HepG2 (cell line): Measurements from ENCODE around the gene DCTN2. TPM values are rescaled to one million over a fixed set of nuclear protein-coding genes. Genes with fewer than 3 reads are reported as not detected.

Experiments
- ADNP ChIP-seq: sonication (generic); formaldehyde crosslinking; IDR thresholded peaks from 2 replicates; pipeline ENCODE4 v1.4.0; 2020; ENCODE audit warnings: missing genetic modification reagents
- BRF2 ChIP-seq: sonication (generic); formaldehyde crosslinking; IDR thresholded peaks from 2 replicates; pipeline ENCODE4 v1.8.1; 2022; ENCODE audit warnings: mild to moderate bottlenecking, missing genetic modification reagents
- CERS6 ChIP-seq: sonication (generic); formaldehyde crosslinking; IDR thresholded peaks from 2 replicates; pipeline ENCODE4 v1.5.0; 2020; ENCODE audit warnings: missing genetic modification reagents
- DRAP1 ChIP-seq: IDR thresholded peaks from 2 replicates; pipeline ENCODE4 v1.6.1; 2016; ENCODE audit warnings: missing genetic modification reagents, missing compliant biosample characterization
- ESRRA ChIP-seq: sonication (generic); formaldehyde crosslinking; IDR thresholded peaks from 2 replicates; pipeline ENCODE4 v1.5.1; 2020; ENCODE audit warnings: mild to moderate bottlenecking, low read depth, missing genetic modification reagents
- FOXM1 ChIP-seq: sonication (generic); formaldehyde crosslinking; IDR thresholded peaks from 2 replicates; pipeline ENCODE4 v1.5.0; 2020; ENCODE audit warnings: missing genetic modification reagents
- NFKBIZ ChIP-seq: IDR thresholded peaks from 2 replicates; pipeline ENCODE4 v1.6.1; 2018; ENCODE audit warnings: missing genetic modification reagents, missing compliant biosample characterization
- PHF21A ChIP-seq: sonication (generic); formaldehyde crosslinking; IDR thresholded peaks from 2 replicates; pipeline ENCODE4 v1.5.0; 2020; ENCODE audit warnings: mild to moderate bottlenecking, missing genetic modification reagents
- SNAPC2 ChIP-seq: sonication (generic); formaldehyde crosslinking; IDR thresholded peaks from 2 replicates; pipeline ENCODE4 v1.8.1; 2022; ENCODE audit warnings: mild to moderate bottlenecking, missing genetic modification reagents
- SYNCRIP ChIP-seq: fragments of 200-400 bp; formaldehyde crosslinking; IDR thresholded peaks from 2 replicates; pipeline ENCODE4 v1.6.1; 2018; ENCODE audit warnings: mild to moderate bottlenecking, low read depth, low read length; ENCODE audit not compliant: insufficient read depth
- XRCC5 ChIP-seq: fragments of 200-400 bp; formaldehyde crosslinking; optimal IDR thresholded peaks from 2 replicates; pipeline ENCODE3; 2017; ENCODE audit warnings: mild to moderate bottlenecking, low read length
- ZNF33B ChIP-seq: sonication (generic); formaldehyde crosslinking; IDR thresholded peaks from 2 replicates; pipeline ENCODE4 v1.5.1; 2020; ENCODE audit warnings: mild to moderate bottlenecking, missing genetic modification reagents
- ZNF570 ChIP-seq: sonication (generic); formaldehyde crosslinking; IDR thresholded peaks from 2 replicates; pipeline ENCODE4 v1.4.0; 2020; ENCODE audit warnings: mild to moderate bottlenecking, missing genetic modification reagents, borderline replicate concordance
- ZNF646 ChIP-seq: sonication (generic); formaldehyde crosslinking; IDR thresholded peaks from 2 replicates; pipeline ENCODE4 v1.9.0; 2021; ENCODE audit warnings: mild to moderate bottlenecking, missing genetic modification reagents
- ZNF703 ChIP-seq: sonication (generic); formaldehyde crosslinking; IDR thresholded peaks from 2 replicates; pipeline ENCODE4 v1.5.1; 2020; ENCODE audit warnings: missing genetic modification reagents, mild to moderate bottlenecking, moderate library complexity, borderline replicate concordance
- ZSCAN5A ChIP-seq: sonication (generic); formaldehyde crosslinking; IDR thresholded peaks from 2 replicates; pipeline ENCODE4 v1.8.0; 2022; ENCODE audit warnings: mild to moderate bottlenecking, missing genetic modification reagents, borderline replicate concordance
- polyA plus RNA-seq, 8 experiments: library from polyadenylated mRNA; depleted of rRNA in 3 of 8; stranded (reverse) in 7 of 8; unstranded in 1 of 8; fragments of >200 nt; fragmentation: Illumina TruSeq in 4 of 8; extraction: Trizol in 4 of 8; gene quantifications; 2 replicates each; pipeline versions ENCODE4 v1.2.1 to v1.2.3, GENCODE V29; 2011 to 2016; ENCODE audit warnings: low read depth in 4 of 8, missing spikeins in 1 of 8, mixed read lengths in 1 of 8; ENCODE audit not compliant: insufficient read depth in 1 of 8
- total RNA-seq, 5 experiments: library from RNA; depleted of rRNA; stranded (reverse); fragments of >200 nt; fragmentation: Illumina TruSeq; extraction: Trizol; gene quantifications; 2 replicates each; pipeline ENCODE4 v1.2.3, GENCODE V29; 2016; ENCODE audit warnings: low read depth in 1 of 5

DCTN2 gene
- total and polyA plus RNA-seq, 2 of the 13 experiments (the other 11 are each of a cell fraction or from before 2014, with no cell fraction given): 72.0 to 77.4 TPM

GRCh38 chr12:57579677-57580465 is 32.9 kb upstream of the DCTN2 start (continued):
- no peak for TF ChIP-seq ZNF33B
- 0 out of 2 replicates have a peak, but pooled peaks have one; percentile 47 for TF ChIP-seq ZSCAN5A (CRISPR knock-in tag)
- TF ChIP-seq ADNP (CRISPR knock-in tag): no peak
- peak; percentile 88 for TF ChIP-seq ZNF646 (CRISPR knock-in tag)
- no peak for TF ChIP-seq SYNCRIP
- TF ChIP-seq XRCC5: peak; percentile 47
- TF ChIP-seq ESRRA: no peak
- TF ChIP-seq ZNF570 (CRISPR knock-in tag): no peak
- no peak for TF ChIP-seq BRF2 (CRISPR knock-in tag)
- peak; percentile 57; the same call in 1 of the 2 replicates for TF ChIP-seq SNAPC2
- no peak for TF ChIP-seq NFKBIZ (CRISPR knock-in tag)
- TF ChIP-seq PHF21A (CRISPR knock-in tag): peak; percentile 76
- TF ChIP-seq CERS6 (CRISPR knock-in tag): no peak
- TF ChIP-seq FOXM1: no peak
- no peak for TF ChIP-seq ZNF703 (CRISPR knock-in tag)
- TF ChIP-seq DRAP1 (CRISPR knock-in tag): peak; percentile 72
